HG03520 (cell line): Measurements from ENCODE around the gene UCKL1.

Experiments used
- ATAC-seq: cut with Tn5 transposase; IDR thresholded peaks from one replicate; pipeline ENCODE4 v1.9.1; 2021; ENCODE audit warnings: mild to moderate bottlenecking, moderate library complexity; ENCODE audit not compliant: unreplicated experiment

Gene UCKL1

GRCh38 chr20:63893999-63894357 is 62.2 kb downstream of the UCKL1 start:
- no peak for ATAC-seq

DNA sequence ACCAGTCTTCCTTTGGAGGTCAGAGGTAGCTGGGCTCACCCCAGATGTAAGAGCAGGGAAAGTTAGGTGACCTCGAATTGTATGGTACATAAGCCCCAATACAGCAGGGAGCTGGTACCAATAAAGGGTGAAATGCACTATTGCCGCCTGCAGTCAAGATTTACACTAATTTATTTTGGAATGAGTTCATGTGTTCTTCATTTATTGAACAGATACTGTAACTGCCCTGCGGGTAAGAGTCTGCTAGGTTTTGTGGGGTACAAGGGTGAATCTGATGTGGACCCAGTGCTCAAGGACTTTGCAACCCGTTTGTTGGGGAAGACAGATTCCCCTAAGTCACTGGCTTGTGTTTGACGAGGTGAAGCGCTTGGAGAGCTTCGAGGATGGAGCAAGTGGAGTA is 63.8 kb downstream of the UCKL1 start:
- no peak for ATAC-seq

GRCh38 chr20:63891061-63892002 is 64.9 kb downstream of the UCKL1 start:
- no peak for ATAC-seq

DNA sequence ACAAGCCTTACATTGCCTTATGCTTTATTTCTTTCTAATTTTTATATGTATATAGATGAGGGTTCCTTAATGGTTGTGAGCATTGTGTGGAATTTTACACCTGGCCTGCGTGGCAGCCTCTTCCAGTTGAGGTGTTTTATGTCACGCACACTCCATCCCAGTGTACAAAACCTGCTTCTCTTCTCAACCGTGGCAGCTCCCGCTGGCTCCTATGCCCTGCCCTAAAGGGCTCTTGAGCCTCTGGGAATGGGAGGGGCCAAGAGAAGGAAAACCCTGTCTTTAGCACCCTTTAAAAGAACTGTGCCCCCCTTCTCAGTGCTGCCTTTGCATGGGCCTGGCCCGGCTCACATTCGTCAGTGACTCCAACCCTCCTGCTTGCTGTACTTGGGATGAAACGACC is 65.6 kb downstream of the UCKL1 start:
- no peak for ATAC-seq

- ATAC-seq: no peak
Measured at GRCh38 chr20:63890201-63890576, 66.0 kb downstream of the UCKL1 start.
